Transverse colon (tissue), 4 donors: ENCODE measurements around the gene VMO1.

Source experiments
- CTCF ChIP-seq, 5 experiments: fragments of 200-600 bp in 3 of 5; fragments of 450-650 bp in 2 of 5; sonication (generic) in 3 of 5; IDR thresholded peaks; 1 replicate in 2 of 5; 2 replicates in 3 of 5; pipeline ENCODE4 v1.5.1; 2016 to 2017; ENCODE audit warnings: antibody characterized with exemption in 5 of 5, inconsistent platforms in 3 of 5, mild to moderate bottlenecking in 2 of 5, moderate library complexity in 1 of 5
- EP300 ChIP-seq: sonication (generic); formaldehyde crosslinking; IDR thresholded peaks from one replicate; pipeline ENCODE4 v1.6.1; 2017; ENCODE audit warnings: antibody characterized with exemption, low read depth
- POLR2A ChIP-seq: fragments of 450-650 bp; IDR thresholded peaks from one replicate; pipeline ENCODE4 v1.6.1; 2016; ENCODE audit warnings: antibody characterized with exemption, mild to moderate bottlenecking, moderate library complexity
- POLR2AphosphoS5 ChIP-seq, 3 donors: sonication (generic); formaldehyde crosslinking; IDR thresholded peaks; one replicate each; pipeline ENCODE4 v1.6.1; 2016; ENCODE audit warnings: antibody characterized with exemption in 3 of 3

- no peak for TF ChIP-seq CTCF (IDR thresholded peaks at IDR 0.05)
- no peak for TF ChIP-seq EP300
- no peak for TF ChIP-seq POLR2AphosphoS5 (IDR thresholded peaks at IDR 0.05)
- no peak for TF ChIP-seq POLR2A
Observed at GRCh38 chr17:4741544-4741943, 44.6 kb downstream of the VMO1 start.
